K562 (cell line): Measurements from ENCODE around the gene RCC1. TPM values are rescaled to one million over a fixed set of nuclear protein-coding genes. Genes with fewer than 3 reads are reported as not detected.

ENCODE experiments used
- ASH1L ChIP-seq: fragments of 450-650 bp; IDR thresholded peaks from 2 replicates; pipeline ENCODE4 v1.6.1; 2018; ENCODE audit warnings: borderline replicate concordance, mild to moderate bottlenecking, low read depth; ENCODE audit not compliant: partially characterized antibody
- CEBPB ChIP-seq: fragments of 450-650 bp; IDR thresholded peaks from 2 replicates; pipeline ENCODE4 v1.6.1; 2016; ENCODE audit warnings: missing genetic modification characterization, missing compliant biosample characterization
- ELF4 ChIP-seq: fragments of 450-650 bp; formaldehyde crosslinking; IDR thresholded peaks from 2 replicates; pipeline ENCODE4 v1.4.0; 2022; ENCODE audit warnings: missing genetic modification characterization
- FIP1L1 ChIP-seq: fragments of 200-400 bp; formaldehyde crosslinking; IDR thresholded peaks from 2 replicates; pipeline ENCODE4 v1.6.1; 2018; ENCODE audit warnings: mild to moderate bottlenecking, low read depth, low read length; ENCODE audit not compliant: poor library complexity, severe bottlenecking
- FUS ChIP-seq: fragments of 200-400 bp; formaldehyde crosslinking; optimal IDR thresholded peaks from 2 replicates; pipeline ENCODE3; 2017; ENCODE audit warnings: low read depth, low read length
- HNRNPK ChIP-seq: fragments of 200-400 bp; formaldehyde crosslinking; IDR thresholded peaks from one replicate; pipeline ENCODE4 v1.6.1; 2018; ENCODE audit warnings: mild to moderate bottlenecking, low read depth, low read length; ENCODE audit not compliant: poor library complexity, severe bottlenecking
- NELFE ChIP-seq: IDR thresholded peaks from 2 replicates; pipeline ENCODE4 v1.6.1; 2011; ENCODE audit warnings: mild to moderate bottlenecking; ENCODE audit not compliant: insufficient read depth, insufficient read length
- POU5F1 ChIP-seq: fragments of 150-350 bp; IDR thresholded peaks from 2 replicates; pipeline ENCODE4 v1.6.1; 2014; ENCODE audit warnings: borderline replicate concordance, low read length, low read depth, mild to moderate bottlenecking; ENCODE audit not compliant: partially characterized antibody
- SMARCC2 ChIP-seq: fragments of 450-650 bp; IDR thresholded peaks from 2 replicates; pipeline ENCODE4 v1.6.1; 2017; ENCODE audit warnings: antibody characterized with exemption, moderate library complexity, mild to moderate bottlenecking, low read depth
- SRSF9 ChIP-seq: fragments of 200-400 bp; formaldehyde crosslinking; IDR thresholded peaks from 2 replicates; pipeline ENCODE4 v1.6.1; 2017; ENCODE audit warnings: low read depth, low read length, borderline replicate concordance
- STAT5B ChIP-seq: fragments of 250-450 bp; sonication (Bioruptor Pico); IDR thresholded peaks from 2 replicates; pipeline ENCODE4 v1.8.0; 2021; ENCODE audit warnings: mild to moderate bottlenecking, inconsistent platforms
- TSC22D4 ChIP-seq: fragments of 450-650 bp; IDR thresholded peaks from 2 replicates; pipeline ENCODE4 v1.6.1; 2016; ENCODE audit warnings: missing genetic modification characterization, missing biosample characterization, control low read depth
- ZNF197 ChIP-seq: fragments of 200-800 bp; sonication (Bioruptor generic); IDR thresholded peaks from 2 replicates; pipeline ENCODE4 v1.6.1; 2016; ENCODE audit warnings: low read depth, missing genetic modification characterization, missing compliant biosample characterization
- ZNF232 ChIP-seq: sonication (generic); formaldehyde crosslinking; IDR thresholded peaks from 2 replicates; pipeline ENCODE4 v1.8.0; 2022; ENCODE audit warnings: mild to moderate bottlenecking, missing genetic modification reagents
- ZNF324 ChIP-seq: fragments of 250-450 bp; sonication (Bioruptor Pico); IDR thresholded peaks from 2 replicates; pipeline ENCODE4 v1.4.0; 2020; ENCODE audit warnings: mild to moderate bottlenecking
- ZNF436 ChIP-seq: fragments of 250-450, 450-650 bp; sonication (Bioruptor Pico); formaldehyde crosslinking; IDR thresholded peaks from 2 replicates; pipeline ENCODE4 v1.7.0; 2020; ENCODE audit warnings: mild to moderate bottlenecking
- ZNF57 ChIP-seq: fragments of 450-650 bp; formaldehyde crosslinking; IDR thresholded peaks from 2 replicates; pipeline ENCODE4 v1.4.0; 2020; ENCODE audit warnings: mild to moderate bottlenecking, moderate library complexity
- polyA plus RNA-seq, 8 experiments: library from polyadenylated mRNA; depleted of rRNA in 4 of 8; stranded (reverse) in 5 of 8; unstranded in 3 of 8; fragments of >200 nt; fragmentation: Nextera tagmentation in 2 of 8; fragmentation: Illumina TruSeq in 1 of 8; extraction: Ambion mirVana in 2 of 8; extraction: Trizol in 1 of 8; gene quantifications; 2 replicates each; pipeline versions ENCODE4 v1.2.1 to v1.2.3, GENCODE V29; 2011 to 2014; ENCODE audit warnings: inconsistent platforms in 1 of 8, missing spikeins in 1 of 8
- total RNA-seq, 7 experiments: library from RNA; depleted of rRNA in 6 of 7; stranded (reverse); fragments of >200 nt in 6 of 7; fragmentation: Illumina TruSeq in 2 of 7; extraction: Trizol in 2 of 7; gene quantifications; 2 replicates each; pipeline versions ENCODE4 v1.2.1 to v1.2.3, GENCODE V29; 2011 to 2021; ENCODE audit warnings: low replicate concordance in 1 of 7
- TF ChIP-seq, protein P1 (sequence below): fragments of 250-450 bp; sonication (Bioruptor Pico); IDR thresholded peaks from 2 replicates; pipeline ENCODE4 v1.8.0; 2021; ENCODE audit warnings: borderline replicate concordance, mild to moderate bottlenecking, moderate library complexity; ENCODE audit not compliant: poor library complexity, severe bottlenecking
- TF ChIP-seq, protein P2 (sequence below), 2 experiments: fragments of 450-650 bp in 1 of 2; sonication (generic) in 1 of 2; formaldehyde crosslinking; conservative IDR thresholded peaks; 2 replicates each; pipeline versions ENCODE4 v1.4.0 to v1.8.1; 2020 to 2022; ENCODE audit warnings: mild to moderate bottlenecking in 1 of 2, missing genetic modification reagents in 1 of 2
- TF ChIP-seq, protein P3 (sequence below): fragments of 150-350 bp; conservative IDR thresholded peaks from 2 replicates; pipeline ENCODE4 v1.6.1; 2014; ENCODE audit warnings: low read length
- TF ChIP-seq, protein P4 (sequence below): sonication (generic); formaldehyde crosslinking; IDR thresholded peaks from 2 replicates; pipeline ENCODE4 v1.8.0; 2022; ENCODE audit warnings: mild to moderate bottlenecking, missing genetic modification reagents, borderline replicate concordance
- TF ChIP-seq, protein P5 (sequence below): IDR thresholded peaks from 3 replicates; pipeline ENCODE4 v1.6.1; 2011; ENCODE audit warnings: borderline replicate concordance, mild to moderate bottlenecking; ENCODE audit not compliant: insufficient read length, insufficient read depth

The RCC1 gene
- total and polyA plus RNA-seq, 9 of the 15 experiments (the other 6 are each of a cell fraction or from before 2014, with no cell fraction given): 16.4 to 202 (median 107) TPM

DNA sequence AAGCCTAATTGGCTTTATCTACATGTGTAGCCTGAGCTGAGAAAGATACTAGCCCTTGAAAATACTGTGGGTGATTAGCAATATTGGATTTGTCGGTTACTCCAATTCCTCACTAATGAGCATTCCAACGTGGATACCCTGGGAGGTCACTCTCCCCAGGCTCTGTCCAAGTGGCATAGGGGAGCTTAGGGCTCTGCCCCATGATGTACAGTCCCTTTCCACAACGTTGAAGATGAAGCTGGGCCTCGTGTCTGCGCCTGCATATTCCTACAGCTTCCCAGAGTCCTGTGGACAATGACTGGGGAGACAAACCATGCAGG lies 2.6 kb downstream of the RCC1 start (continued):
- TF ChIP-seq ZNF324 (CRISPR knock-in tag) (no peak), ZNF57 (CRISPR knock-in tag) (no peak; the same call in 1 of the 2 replicates), SRSF9 (no peak), ELF4 (CRISPR knock-in tag) (no peak), TSC22D4 (no peak), ZNF232 (CRISPR knock-in tag) (no peak), POU5F1 (no peak), ZNF197 (CRISPR knock-in tag) (no peak), FIP1L1 (no peak), STAT5B (CRISPR knock-in tag) (no peak), ASH1L (no peak), NELFE (no peak), ZNF436 (CRISPR knock-in tag) (no peak), CEBPB (tag) (no peak), FUS (no peak), SMARCC2 (no peak), HNRNPK (no peak)
- TF ChIP-seq, protein P1, sequence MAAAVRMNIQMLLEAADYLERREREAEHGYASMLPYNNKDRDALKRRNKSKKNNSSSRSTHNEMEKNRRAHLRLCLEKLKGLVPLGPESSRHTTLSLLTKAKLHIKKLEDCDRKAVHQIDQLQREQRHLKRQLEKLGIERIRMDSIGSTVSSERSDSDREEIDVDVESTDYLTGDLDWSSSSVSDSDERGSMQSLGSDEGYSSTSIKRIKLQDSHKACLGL (CRISPR knock-in tag): no peak
- TF ChIP-seq, protein P2, sequence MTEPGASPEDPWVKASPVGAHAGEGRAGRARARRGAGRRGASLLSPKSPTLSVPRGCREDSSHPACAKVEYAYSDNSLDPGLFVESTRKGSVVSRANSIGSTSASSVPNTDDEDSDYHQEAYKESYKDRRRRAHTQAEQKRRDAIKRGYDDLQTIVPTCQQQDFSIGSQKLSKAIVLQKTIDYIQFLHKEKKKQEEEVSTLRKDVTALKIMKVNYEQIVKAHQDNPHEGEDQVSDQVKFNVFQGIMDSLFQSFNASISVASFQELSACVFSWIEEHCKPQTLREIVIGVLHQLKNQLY (CRISPR knock-in tag; conservative IDR thresholded peaks at IDR 0.05): no peak
- TF ChIP-seq, protein P3, sequence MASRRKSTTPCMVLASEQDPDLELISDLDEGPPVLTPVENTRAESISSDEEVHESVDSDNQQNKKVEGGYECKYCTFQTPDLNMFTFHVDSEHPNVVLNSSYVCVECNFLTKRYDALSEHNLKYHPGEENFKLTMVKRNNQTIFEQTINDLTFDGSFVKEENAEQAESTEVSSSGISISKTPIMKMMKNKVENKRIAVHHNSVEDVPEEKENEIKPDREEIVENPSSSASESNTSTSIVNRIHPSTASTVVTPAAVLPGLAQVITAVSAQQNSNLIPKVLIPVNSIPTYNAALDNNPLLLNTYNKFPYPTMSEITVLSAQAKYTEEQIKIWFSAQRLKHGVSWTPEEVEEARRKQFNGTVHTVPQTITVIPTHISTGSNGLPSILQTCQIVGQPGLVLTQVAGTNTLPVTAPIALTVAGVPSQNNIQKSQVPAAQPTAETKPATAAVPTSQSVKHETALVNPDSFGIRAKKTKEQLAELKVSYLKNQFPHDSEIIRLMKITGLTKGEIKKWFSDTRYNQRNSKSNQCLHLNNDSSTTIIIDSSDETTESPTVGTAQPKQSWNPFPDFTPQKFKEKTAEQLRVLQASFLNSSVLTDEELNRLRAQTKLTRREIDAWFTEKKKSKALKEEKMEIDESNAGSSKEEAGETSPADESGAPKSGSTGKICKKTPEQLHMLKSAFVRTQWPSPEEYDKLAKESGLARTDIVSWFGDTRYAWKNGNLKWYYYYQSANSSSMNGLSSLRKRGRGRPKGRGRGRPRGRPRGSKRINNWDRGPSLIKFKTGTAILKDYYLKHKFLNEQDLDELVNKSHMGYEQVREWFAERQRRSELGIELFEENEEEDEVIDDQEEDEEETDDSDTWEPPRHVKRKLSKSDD: no peak
- TF ChIP-seq, protein P4, sequence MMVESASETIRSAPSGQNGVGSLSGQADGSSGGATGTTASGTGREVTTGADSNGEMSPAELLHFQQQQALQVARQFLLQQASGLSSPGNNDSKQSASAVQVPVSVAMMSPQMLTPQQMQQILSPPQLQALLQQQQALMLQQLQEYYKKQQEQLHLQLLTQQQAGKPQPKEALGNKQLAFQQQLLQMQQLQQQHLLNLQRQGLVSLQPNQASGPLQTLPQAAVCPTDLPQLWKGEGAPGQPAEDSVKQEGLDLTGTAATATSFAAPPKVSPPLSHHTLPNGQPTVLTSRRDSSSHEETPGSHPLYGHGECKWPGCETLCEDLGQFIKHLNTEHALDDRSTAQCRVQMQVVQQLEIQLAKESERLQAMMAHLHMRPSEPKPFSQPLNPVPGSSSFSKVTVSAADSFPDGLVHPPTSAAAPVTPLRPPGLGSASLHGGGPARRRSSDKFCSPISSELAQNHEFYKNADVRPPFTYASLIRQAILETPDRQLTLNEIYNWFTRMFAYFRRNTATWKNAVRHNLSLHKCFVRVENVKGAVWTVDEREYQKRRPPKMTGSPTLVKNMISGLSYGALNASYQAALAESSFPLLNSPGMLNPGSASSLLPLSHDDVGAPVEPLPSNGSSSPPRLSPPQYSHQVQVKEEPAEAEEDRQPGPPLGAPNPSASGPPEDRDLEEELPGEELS (CRISPR knock-in tag): 0 out of 2 replicates have a peak, but pooled peaks have one; percentile 6
- TF ChIP-seq, protein P5, sequence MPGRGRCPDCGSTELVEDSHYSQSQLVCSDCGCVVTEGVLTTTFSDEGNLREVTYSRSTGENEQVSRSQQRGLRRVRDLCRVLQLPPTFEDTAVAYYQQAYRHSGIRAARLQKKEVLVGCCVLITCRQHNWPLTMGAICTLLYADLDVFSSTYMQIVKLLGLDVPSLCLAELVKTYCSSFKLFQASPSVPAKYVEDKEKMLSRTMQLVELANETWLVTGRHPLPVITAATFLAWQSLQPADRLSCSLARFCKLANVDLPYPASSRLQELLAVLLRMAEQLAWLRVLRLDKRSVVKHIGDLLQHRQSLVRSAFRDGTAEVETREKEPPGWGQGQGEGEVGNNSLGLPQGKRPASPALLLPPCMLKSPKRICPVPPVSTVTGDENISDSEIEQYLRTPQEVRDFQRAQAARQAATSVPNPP: no peak
